HEK293 (cell line): ENCODE data around the gene SLC25A25.

ENCODE experiments used
- CTCF ChIA-PET: fragments of 350-600 bp; formaldehyde crosslinking; extraction: SDS; loops from one replicate; lab custom pipeline; 2021; ENCODE audit warnings: antibody characterized with exemption; lab: Yijun Ruan, JAX
- POLR2A ChIA-PET: fragments of 300-600 bp; formaldehyde crosslinking; extraction: SDS; loops from one replicate; lab custom pipeline; 2020; ENCODE audit warnings: antibody characterized with exemption, inconsistent platforms; lab: Yijun Ruan, JAX
- H3K27ac ChIP-seq: fragments of 200-500 bp; sonication (Bioruptor generic); 2 replicates; pipeline ENCODE4 v1.5.1; 2014; ENCODE audit warnings: low read depth, low read length, control low read depth, inconsistent platforms; ENCODE audit errors: extremely low read depth
- H3K36me3 ChIP-seq, 2 experiments: fragments of 200-500 bp in 1 of 2; sonication (Bioruptor generic) in 1 of 2; 1 replicate in 1 of 2; 2 replicates in 1 of 2; pipeline ENCODE4 v1.5.1; 2014 to 2017; ENCODE audit warnings: inconsistent platforms in 2 of 2, low read length in 2 of 2; ENCODE audit not compliant: control insufficient read depth in 2 of 2, insufficient read depth in 1 of 2
- H3K4me1 ChIP-seq: fragments of 200-500 bp; sonication (Bioruptor generic); 2 replicates; pipeline ENCODE4 v1.5.1; 2014; ENCODE audit warnings: mild to moderate bottlenecking, low read length, inconsistent platforms; ENCODE audit not compliant: control insufficient read depth, insufficient read depth
- H3K4me3 ChIP-seq: 2 replicates; pipeline ENCODE4 v1.5.1; 2011; ENCODE audit warnings: low read depth, mild to moderate bottlenecking, control low read depth, low read length, moderate library complexity
- H3K9me3 ChIP-seq: fragments of 200-500 bp; sonication (Bioruptor generic); 2 replicates; pipeline ENCODE4 v1.5.1; 2014; ENCODE audit warnings: low read depth, low read length, inconsistent platforms; ENCODE audit not compliant: control insufficient read depth, insufficient read depth
- FEZF1 ChIP-seq: fragments of 450-650 bp; formaldehyde crosslinking; IDR thresholded peaks from 2 replicates; pipeline ENCODE4 v1.5.1; 2016; ENCODE audit warnings: missing biosample characterization, missing genetic modification characterization
- GFI1B ChIP-seq: fragments of 450-650 bp; formaldehyde crosslinking; IDR thresholded peaks from 2 replicates; pipeline ENCODE4 v1.5.1; 2016; ENCODE audit warnings: missing biosample characterization, missing genetic modification characterization
- KLF7 ChIP-seq: fragments of 450-650 bp; formaldehyde crosslinking; IDR thresholded peaks from 2 replicates; pipeline ENCODE4 v1.5.1; 2016; ENCODE audit warnings: missing biosample characterization, missing genetic modification characterization, borderline replicate concordance
- OVOL3 ChIP-seq: fragments of 450-650 bp; formaldehyde crosslinking; IDR thresholded peaks from 2 replicates; pipeline ENCODE4 v1.5.1; 2016; ENCODE audit warnings: missing biosample characterization, missing genetic modification characterization
- YY1 ChIP-seq: fragments of 450-650 bp; formaldehyde crosslinking; IDR thresholded peaks from 2 replicates; pipeline ENCODE4 v1.5.1; 2018; ENCODE audit warnings: missing biosample characterization, missing genetic modification characterization
- ZFHX2 ChIP-seq: fragments of 450-650 bp; formaldehyde crosslinking; conservative IDR thresholded peaks from 2 replicates; pipeline ENCODE4 v1.5.1; 2016; ENCODE audit warnings: missing biosample characterization, missing genetic modification characterization
- ZFP41 ChIP-seq: fragments of 450-650 bp; formaldehyde crosslinking; IDR thresholded peaks from 2 replicates; pipeline ENCODE4 v1.5.1; 2016; ENCODE audit warnings: missing biosample characterization, missing genetic modification characterization, borderline replicate concordance
- ZNF10 ChIP-seq: fragments of 450-650 bp; formaldehyde crosslinking; IDR thresholded peaks from 2 replicates; pipeline ENCODE4 v1.5.1; 2017; ENCODE audit warnings: missing biosample characterization, missing genetic modification characterization
- ZNF133 ChIP-seq: fragments of 450-650 bp; formaldehyde crosslinking; IDR thresholded peaks from 2 replicates; pipeline ENCODE4 v1.5.1; 2016; ENCODE audit warnings: missing biosample characterization, missing genetic modification characterization
- ZNF140 ChIP-seq: fragments of 450-650 bp; formaldehyde crosslinking; IDR thresholded peaks from 2 replicates; pipeline ENCODE4 v1.5.1; 2016; ENCODE audit warnings: missing biosample characterization, missing genetic modification characterization
- ZNF311 ChIP-seq: fragments of 450-650 bp; formaldehyde crosslinking; IDR thresholded peaks from 2 replicates; pipeline ENCODE4 v1.5.1; 2017; ENCODE audit warnings: missing biosample characterization, missing genetic modification characterization, borderline replicate concordance
- ZNF37A ChIP-seq: fragments of 450-650 bp; IDR thresholded peaks from 2 replicates; pipeline ENCODE4 v1.5.1; 2018; ENCODE audit warnings: missing biosample characterization, missing genetic modification characterization
- ZNF423 ChIP-seq: fragments of 450-650 bp; formaldehyde crosslinking; IDR thresholded peaks from 2 replicates; pipeline ENCODE4 v1.5.1; 2016; ENCODE audit warnings: missing biosample characterization, missing genetic modification characterization
- ZNF544 ChIP-seq: fragments of 450-650 bp; formaldehyde crosslinking; IDR thresholded peaks from 2 replicates; pipeline ENCODE4 v1.5.0; 2017; ENCODE audit warnings: missing biosample characterization, missing genetic modification characterization
- ZNF571 ChIP-seq: fragments of 450-650 bp; formaldehyde crosslinking; IDR thresholded peaks from 2 replicates; pipeline ENCODE4 v1.5.0; 2017; ENCODE audit warnings: missing biosample characterization, missing genetic modification characterization
- ZNF621 ChIP-seq: fragments of 450-650 bp; formaldehyde crosslinking; IDR thresholded peaks from 2 replicates; pipeline ENCODE4 v1.5.1; 2017; ENCODE audit warnings: missing biosample characterization, missing genetic modification characterization
- ZNF626 ChIP-seq: fragments of 450-650 bp; sonication (Bioruptor Pico); formaldehyde crosslinking; IDR thresholded peaks from 2 replicates; pipeline ENCODE4 v1.5.1; 2018; ENCODE audit warnings: missing biosample characterization, missing genetic modification characterization, inconsistent platforms
- ZNF747 ChIP-seq: fragments of 450-650 bp; formaldehyde crosslinking; IDR thresholded peaks from 2 replicates; pipeline ENCODE4 v1.5.1; 2016; ENCODE audit warnings: missing biosample characterization, missing genetic modification characterization
- ZNF830 ChIP-seq: fragments of 450-650 bp; IDR thresholded peaks from 2 replicates; pipeline ENCODE4 v1.5.0; 2018; ENCODE audit warnings: missing biosample characterization, missing genetic modification characterization, low read depth, mild to moderate bottlenecking, moderate library complexity
- ZSCAN16 ChIP-seq: fragments of 450-650 bp; formaldehyde crosslinking; IDR thresholded peaks from 2 replicates; pipeline ENCODE4 v1.5.1; 2016; ENCODE audit warnings: missing biosample characterization, missing genetic modification characterization
- ZSCAN23 ChIP-seq: fragments of 450-650 bp; formaldehyde crosslinking; IDR thresholded peaks from 2 replicates; pipeline ENCODE4 v1.5.1; 2016; ENCODE audit warnings: missing biosample characterization, missing genetic modification characterization
- TF ChIP-seq, protein P1 (sequence below): fragments of 450-650 bp; formaldehyde crosslinking; IDR thresholded peaks from 2 replicates; pipeline ENCODE4 v1.5.1; 2016; ENCODE audit warnings: missing biosample characterization, missing genetic modification characterization, low read depth
- TF ChIP-seq, protein P2 (sequence below): fragments of 450-650 bp; formaldehyde crosslinking; IDR thresholded peaks from 2 replicates; pipeline ENCODE4 v1.5.1; 2016; ENCODE audit warnings: missing biosample characterization, missing genetic modification characterization
- TF ChIP-seq, protein P3 (sequence below): fragments of 450-650 bp; formaldehyde crosslinking; IDR thresholded peaks from 2 replicates; pipeline ENCODE4 v1.5.1; 2016; ENCODE audit warnings: missing biosample characterization, missing genetic modification characterization
- TF ChIP-seq, protein P4 (sequence below): fragments of 450-650 bp; formaldehyde crosslinking; IDR thresholded peaks from 2 replicates; pipeline ENCODE4 v1.5.1; 2016; ENCODE audit warnings: missing biosample characterization, missing genetic modification characterization
- TF ChIP-seq, protein P5 (sequence below): fragments of 450-650 bp; formaldehyde crosslinking; IDR thresholded peaks from 2 replicates; pipeline ENCODE4 v1.5.1; 2016; ENCODE audit warnings: missing biosample characterization, missing genetic modification characterization
- TF ChIP-seq, protein P6 (sequence below): fragments of 450-650 bp; formaldehyde crosslinking; IDR thresholded peaks from 2 replicates; pipeline ENCODE4 v1.5.1; 2016; ENCODE audit warnings: missing biosample characterization, missing genetic modification characterization

Gene SLC25A25

DNA sequence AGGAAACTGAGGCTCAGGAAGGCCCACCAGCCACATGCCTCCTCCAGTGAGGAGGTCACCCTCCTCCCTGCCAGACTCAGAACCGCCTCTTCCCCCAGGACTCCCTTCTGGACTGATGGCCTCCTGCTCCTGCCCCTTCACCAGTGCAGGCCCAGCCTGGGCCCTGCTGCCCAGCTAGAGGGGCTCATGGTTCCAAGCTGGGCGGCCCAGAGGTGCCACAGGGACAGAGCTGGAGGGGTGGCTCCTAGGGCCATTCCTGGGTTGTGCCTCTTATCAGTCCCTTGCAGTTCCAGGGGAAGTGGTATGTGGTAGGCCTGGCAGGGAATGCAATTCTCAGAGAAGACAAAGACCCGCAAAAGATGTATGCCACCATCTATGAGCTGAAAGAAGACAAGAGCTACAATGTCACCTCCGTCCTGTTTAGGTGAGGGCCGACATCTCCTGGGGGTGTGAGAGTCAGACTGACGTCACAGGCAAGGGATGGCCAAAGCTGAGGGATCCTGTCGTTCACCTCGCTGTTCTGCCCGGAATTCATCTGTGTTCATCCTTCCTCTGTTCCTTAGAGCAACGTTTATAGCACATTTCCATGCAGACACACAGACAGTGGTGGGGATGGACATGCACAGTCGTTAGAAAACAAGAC lies 82.0 kb downstream of the SLC25A25 start:
- Histone ChIP-seq H3K9me3 (no peaks in the 10 kb centered on the region), H3K4me1 (no peaks in the 10 kb centered on the region), H3K4me3 (no peak overlapping the region), H3K36me3 (no peaks in the 10 kb centered on the region), H3K27ac (no peak overlapping the region)
- ChIA-PET POLR2A (interaction anchor here (0.6 to 2.4 kb wide), 3 partner anchors 8 to 236 kb away, joined by 3 to 9 read pairs (median 4); partner anchors contain the start of gene BBLN), CTCF (interaction anchor here (0.7 to 2.2 kb wide), 9 partner anchors 9 to 270 kb away, joined by 3 to 9 read pairs (median 3); partner anchors contain the start of genes CERCAM and DNM1)
- TF ChIP-seq, protein P1, sequence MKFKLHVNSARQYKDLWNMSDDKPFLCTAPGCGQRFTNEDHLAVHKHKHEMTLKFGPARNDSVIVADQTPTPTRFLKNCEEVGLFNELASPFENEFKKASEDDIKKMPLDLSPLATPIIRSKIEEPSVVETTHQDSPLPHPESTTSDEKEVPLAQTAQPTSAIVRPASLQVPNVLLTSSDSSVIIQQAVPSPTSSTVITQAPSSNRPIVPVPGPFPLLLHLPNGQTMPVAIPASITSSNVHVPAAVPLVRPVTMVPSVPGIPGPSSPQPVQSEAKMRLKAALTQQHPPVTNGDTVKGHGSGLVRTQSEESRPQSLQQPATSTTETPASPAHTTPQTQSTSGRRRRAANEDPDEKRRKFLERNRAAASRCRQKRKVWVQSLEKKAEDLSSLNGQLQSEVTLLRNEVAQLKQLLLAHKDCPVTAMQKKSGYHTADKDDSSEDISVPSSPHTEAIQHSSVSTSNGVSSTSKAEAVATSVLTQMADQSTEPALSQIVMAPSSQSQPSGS (tag by site-specific recombination), result no peak
- TF ChIP-seq YY1 (tag by site-specific recombination) (no peak), GFI1B (tag by site-specific recombination) (no peak), ZSCAN16 (tag by site-specific recombination) (no peak), KLF7 (tag by site-specific recombination) (no peak), ZNF544 (tag by site-specific recombination) (no peak), ZNF626 (no peak), ZSCAN23 (tag by site-specific recombination) (no peak), ZNF37A (tag by site-specific recombination) (no peak), FEZF1 (tag by site-specific recombination) (no peak), ZFP41 (tag by site-specific recombination) (no peak), ZNF140 (no peak), OVOL3 (no peak), ZNF571 (tag by site-specific recombination) (no peak), ZNF133 (tag by site-specific recombination) (no peak)
- TF ChIP-seq, protein P2, sequence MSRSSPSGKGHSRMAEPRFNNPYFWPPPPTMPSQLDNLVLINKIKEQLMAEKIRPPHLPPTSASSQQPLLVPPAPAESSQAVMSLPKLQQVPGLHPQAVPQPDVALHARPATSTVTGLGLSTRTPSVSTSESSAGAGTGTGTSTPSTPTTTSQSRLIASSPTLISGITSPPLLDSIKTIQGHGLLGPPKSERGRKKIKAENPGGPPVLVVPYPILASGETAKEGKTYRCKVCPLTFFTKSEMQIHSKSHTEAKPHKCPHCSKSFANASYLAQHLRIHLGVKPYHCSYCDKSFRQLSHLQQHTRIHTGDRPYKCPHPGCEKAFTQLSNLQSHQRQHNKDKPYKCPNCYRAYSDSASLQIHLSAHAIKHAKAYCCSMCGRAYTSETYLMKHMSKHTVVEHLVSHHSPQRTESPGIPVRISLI (tag by site-specific recombination), result no peak
- TF ChIP-seq, protein P3, sequence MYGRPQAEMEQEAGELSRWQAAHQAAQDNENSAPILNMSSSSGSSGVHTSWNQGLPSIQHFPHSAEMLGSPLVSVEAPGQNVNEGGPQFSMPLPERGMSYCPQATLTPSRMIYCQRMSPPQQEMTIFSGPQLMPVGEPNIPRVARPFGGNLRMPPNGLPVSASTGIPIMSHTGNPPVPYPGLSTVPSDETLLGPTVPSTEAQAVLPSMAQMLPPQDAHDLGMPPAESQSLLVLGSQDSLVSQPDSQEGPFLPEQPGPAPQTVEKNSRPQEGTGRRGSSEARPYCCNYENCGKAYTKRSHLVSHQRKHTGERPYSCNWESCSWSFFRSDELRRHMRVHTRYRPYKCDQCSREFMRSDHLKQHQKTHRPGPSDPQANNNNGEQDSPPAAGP, result no peak
- TF ChIP-seq, protein P4, sequence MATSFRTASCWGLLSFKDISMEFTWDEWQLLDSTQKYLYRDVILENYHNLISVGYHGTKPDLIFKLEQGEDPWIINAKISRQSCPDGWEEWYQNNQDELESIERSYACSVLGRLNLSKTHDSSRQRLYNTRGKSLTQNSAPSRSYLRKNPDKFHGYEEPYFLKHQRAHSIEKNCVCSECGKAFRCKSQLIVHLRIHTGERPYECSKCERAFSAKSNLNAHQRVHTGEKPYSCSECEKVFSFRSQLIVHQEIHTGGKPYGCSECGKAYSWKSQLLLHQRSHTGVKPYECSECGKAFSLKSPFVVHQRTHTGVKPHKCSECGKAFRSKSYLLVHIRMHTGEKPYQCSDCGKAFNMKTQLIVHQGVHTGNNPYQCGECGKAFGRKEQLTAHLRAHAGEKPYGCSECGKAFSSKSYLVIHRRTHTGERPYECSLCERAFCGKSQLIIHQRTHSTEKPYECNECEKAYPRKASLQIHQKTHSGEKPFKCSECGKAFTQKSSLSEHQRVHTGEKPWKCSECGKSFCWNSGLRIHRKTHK (tag by site-specific recombination), result no peak

DNA sequence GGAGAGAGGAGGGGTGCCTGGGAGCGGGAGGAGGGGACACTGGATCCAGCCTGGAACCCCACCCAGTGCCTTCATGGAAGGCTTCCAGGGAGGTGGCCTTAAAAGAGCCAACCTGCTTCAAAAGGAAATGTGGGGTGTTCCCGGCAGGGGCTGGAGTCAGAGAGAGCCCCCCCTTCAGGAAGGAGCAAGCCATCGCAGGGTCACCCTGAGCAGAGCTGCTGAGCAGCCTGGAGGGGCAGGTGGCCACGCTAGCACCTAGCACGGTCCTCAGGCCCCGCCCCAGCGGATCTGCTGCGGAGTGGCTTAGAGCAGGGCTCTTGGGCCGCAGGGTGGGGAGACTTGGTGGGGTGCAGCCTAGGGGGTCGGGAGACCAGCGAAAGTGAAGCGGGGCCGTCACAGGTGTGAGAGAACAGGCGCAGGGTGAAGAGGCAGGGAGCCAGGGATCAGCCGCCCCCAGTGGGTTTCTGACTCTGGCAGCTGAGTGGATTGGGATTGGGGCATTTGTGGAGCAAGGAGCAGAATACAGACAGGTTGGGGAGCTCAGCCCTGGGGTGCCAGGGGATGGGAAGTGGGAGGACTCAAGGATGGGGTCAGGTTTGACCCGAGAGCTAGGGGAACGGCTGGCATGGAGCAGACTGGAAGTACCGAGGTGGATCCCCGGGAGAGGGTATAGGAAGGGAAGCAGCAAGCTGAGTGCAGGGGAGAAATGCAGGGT lies 82.7 kb downstream of the SLC25A25 start:
- Histone ChIP-seq H3K36me3 (no peaks in the 10 kb centered on the region), H3K4me1 (no peaks in the 10 kb centered on the region), H3K9me3 (no peaks in the 10 kb centered on the region), H3K27ac (no peak overlapping the region), H3K4me3 (no peak overlapping the region)
- ChIA-PET CTCF (interaction anchor here (0.6 to 2.2 kb wide), 16 partner anchors 8 to 1962 kb away, joined by 3 to 9 read pairs (median 3); partner anchors contain the start of genes CERCAM and DNM1), POLR2A (interaction anchor here (0.6 to 2.4 kb wide), 3 partner anchors 9 to 236 kb away, joined by 3 to 9 read pairs (median 4); partner anchors contain the start of gene BBLN)
- TF ChIP-seq ZNF311 (tag by site-specific recombination), result no peak
- TF ChIP-seq, protein P5, sequence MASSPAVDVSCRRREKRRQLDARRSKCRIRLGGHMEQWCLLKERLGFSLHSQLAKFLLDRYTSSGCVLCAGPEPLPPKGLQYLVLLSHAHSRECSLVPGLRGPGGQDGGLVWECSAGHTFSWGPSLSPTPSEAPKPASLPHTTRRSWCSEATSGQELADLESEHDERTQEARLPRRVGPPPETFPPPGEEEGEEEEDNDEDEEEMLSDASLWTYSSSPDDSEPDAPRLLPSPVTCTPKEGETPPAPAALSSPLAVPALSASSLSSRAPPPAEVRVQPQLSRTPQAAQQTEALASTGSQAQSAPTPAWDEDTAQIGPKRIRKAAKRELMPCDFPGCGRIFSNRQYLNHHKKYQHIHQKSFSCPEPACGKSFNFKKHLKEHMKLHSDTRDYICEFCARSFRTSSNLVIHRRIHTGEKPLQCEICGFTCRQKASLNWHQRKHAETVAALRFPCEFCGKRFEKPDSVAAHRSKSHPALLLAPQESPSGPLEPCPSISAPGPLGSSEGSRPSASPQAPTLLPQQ (tag by site-specific recombination), result no peak
- TF ChIP-seq ZNF10 (tag by site-specific recombination), result no peak
- no peak for TF ChIP-seq ZNF747 (tag by site-specific recombination)
- TF ChIP-seq ZNF830, result no peak
- no peak for TF ChIP-seq ZFHX2 (tag by site-specific recombination)
- no peak for TF ChIP-seq ZNF621 (tag by site-specific recombination)
- TF ChIP-seq, protein P6, sequence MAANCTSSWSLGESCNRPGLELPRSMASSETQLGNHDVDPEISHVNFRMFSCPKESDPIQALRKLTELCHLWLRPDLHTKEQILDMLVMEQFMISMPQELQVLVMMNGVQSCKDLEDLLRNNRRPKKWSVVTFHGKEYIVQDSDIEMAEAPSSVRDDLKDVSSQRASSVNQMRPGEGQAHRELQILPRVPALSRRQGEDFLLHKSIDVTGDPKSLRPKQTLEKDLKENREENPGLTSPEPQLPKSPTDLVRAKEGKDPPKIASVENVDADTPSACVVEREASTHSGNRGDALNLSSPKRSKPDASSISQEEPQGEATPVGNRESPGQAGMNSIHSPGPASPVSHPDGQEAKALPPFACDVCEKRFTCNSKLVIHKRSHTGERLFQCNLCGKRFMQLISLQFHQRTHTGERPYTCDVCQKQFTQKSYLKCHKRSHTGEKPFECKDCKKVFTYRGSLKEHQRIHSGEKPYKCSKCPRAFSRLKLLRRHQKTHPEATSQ, result no peak
- TF ChIP-seq ZNF423, result no peak
